ENCODE measurements around the gene RAB6B.

DNA sequence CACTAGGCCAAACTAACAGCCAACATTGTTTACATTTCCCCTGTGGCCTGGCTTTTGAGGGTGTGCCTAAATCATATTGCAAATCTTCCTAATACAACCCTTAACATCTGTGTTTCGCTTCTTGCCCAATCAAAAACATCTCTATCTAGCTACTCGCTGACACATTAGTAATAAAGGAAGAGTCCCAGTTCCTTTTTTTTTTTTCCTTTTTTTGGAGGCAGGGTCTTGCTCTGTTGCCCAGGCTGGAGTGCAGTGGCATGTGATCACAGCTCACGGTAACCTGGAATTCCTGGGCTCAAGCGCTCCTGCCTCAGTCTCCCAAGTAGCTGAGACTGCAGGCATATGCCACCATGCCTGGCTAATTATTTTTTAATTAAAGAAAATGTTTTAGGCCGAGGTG, 92.2 kb downstream of the RAB6B start:
- TF ChIP-seq, protein P1, sequence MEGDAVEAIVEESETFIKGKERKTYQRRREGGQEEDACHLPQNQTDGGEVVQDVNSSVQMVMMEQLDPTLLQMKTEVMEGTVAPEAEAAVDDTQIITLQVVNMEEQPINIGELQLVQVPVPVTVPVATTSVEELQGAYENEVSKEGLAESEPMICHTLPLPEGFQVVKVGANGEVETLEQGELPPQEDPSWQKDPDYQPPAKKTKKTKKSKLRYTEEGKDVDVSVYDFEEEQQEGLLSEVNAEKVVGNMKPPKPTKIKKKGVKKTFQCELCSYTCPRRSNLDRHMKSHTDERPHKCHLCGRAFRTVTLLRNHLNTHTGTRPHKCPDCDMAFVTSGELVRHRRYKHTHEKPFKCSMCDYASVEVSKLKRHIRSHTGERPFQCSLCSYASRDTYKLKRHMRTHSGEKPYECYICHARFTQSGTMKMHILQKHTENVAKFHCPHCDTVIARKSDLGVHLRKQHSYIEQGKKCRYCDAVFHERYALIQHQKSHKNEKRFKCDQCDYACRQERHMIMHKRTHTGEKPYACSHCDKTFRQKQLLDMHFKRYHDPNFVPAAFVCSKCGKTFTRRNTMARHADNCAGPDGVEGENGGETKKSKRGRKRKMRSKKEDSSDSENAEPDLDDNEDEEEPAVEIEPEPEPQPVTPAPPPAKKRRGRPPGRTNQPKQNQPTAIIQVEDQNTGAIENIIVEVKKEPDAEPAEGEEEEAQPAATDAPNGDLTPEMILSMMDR (IDR thresholded peaks at IDR 0.05), result no peak
- TF ChIP-seq POLR2A (IDR thresholded peaks at IDR 0.05; ENCODE audit: low read depth), result no peak
